Spinal cord (tissue), 10 donors: ENCODE results near the gene ZNF532. TPM values are rescaled to one million over a fixed set of nuclear protein-coding genes. Genes with fewer than 3 reads are reported as not detected.
A peak's percentile ranks its signal among the peaks of the same experiment; 100 is the strongest.

Experiments
- DNase-seq, 6 donors: peaks; one replicate each; pipeline versions ENCODE4 v3.0.0 to v3.0.0-alpha.2; 2013 to 2015; ENCODE audit warnings: low spot score in 6 of 6, low read depth in 4 of 6
- H3K27ac ChIP-seq: one replicate; pipeline ENCODE4 v1.5.1; 2013; ENCODE audit warnings: low read depth, low read length, control low read depth
- H3K27me3 ChIP-seq: one replicate; pipeline ENCODE4 v1.6.1; 2013; ENCODE audit warnings: low read length; ENCODE audit not compliant: control insufficient read depth, insufficient read depth
- H3K36me3 ChIP-seq: one replicate; pipeline ENCODE4 v1.6.1; 2013; ENCODE audit warnings: low read length; ENCODE audit not compliant: control insufficient read depth, insufficient read depth
- H3K4me1 ChIP-seq: one replicate; pipeline ENCODE4 v1.6.1; 2013; ENCODE audit warnings: low read length; ENCODE audit not compliant: control insufficient read depth, insufficient read depth
- H3K4me3 ChIP-seq: one replicate; pipeline ENCODE4 v1.5.1; 2013; ENCODE audit warnings: low read depth, low read length, control low read depth
- H3K9me3 ChIP-seq: one replicate; pipeline ENCODE4 v1.6.1; 2013; ENCODE audit warnings: low read length; ENCODE audit not compliant: control insufficient read depth, insufficient read depth
- WGBS: methylation state at CpG from one replicate; pipeline ENCODE4 v1.1.5; 2013; ENCODE audit warnings: missing lambda C conversion rate; ENCODE audit not compliant: insufficient coverage; 5-methylcytosine and 5-hydroxymethylcytosine counted together
- polyA plus RNA-seq, 2 donors: library from polyadenylated mRNA; unstranded; fragments of 120-200 nt; gene quantifications; one replicate each; pipeline ENCODE4 v1.2.1, GENCODE V29; 2013; ENCODE audit not compliant: insufficient read length in 2 of 2
- total RNA-seq, 2 donors: library from RNA; depleted of rRNA in 1 of 2; stranded (reverse); fragments of 120-200 nt in 1 of 2; fragments of >200 nt in 1 of 2; gene quantifications; one replicate each; pipeline versions ENCODE4 v1.2.3 to v1.2.4, GENCODE V29; 2013 to 2014
- donor health status: healthy.

Gene ZNF532
- total and polyA plus RNA-seq, 4 donors: 106 to 147 (median 122) TPM

GRCh38 chr18:58977223-58977622, 112.5 kb downstream of the ZNF532 start:
- Histone ChIP-seq H3K27ac (peak overlapping the region; percentile 19), H3K4me3 (no peak overlapping the region), H3K9me3 (no peaks in the 10 kb centered on the region), H3K36me3 (peaks cover 30% of the 10 kb centered on the region), H3K4me1 (peaks cover 8% of the 10 kb centered on the region), H3K27me3 (no peaks in the 10 kb centered on the region)
- DNase-seq: no peak
- WGBS: 80% methylated on average over 8 of the region's 10 CpGs

- no peaks in the 10 kb centered on the region for H3K9me3 ChIP-seq
- WGBS: no CpG with 5 or more reads among the region's 4 CpGs
- H3K36me3 ChIP-seq: peaks cover 36% of the 10 kb centered on the region
Observed at GRCh38 chr18:58977801-58978200, 113.1 kb downstream of the ZNF532 start.

GRCh38 chr18:58978916-58979315, 114.2 kb downstream of the ZNF532 start:
- Histone ChIP-seq H3K27ac (no peak overlapping the region), H3K4me3 (no peak overlapping the region), H3K9me3 (no peaks in the 10 kb centered on the region), H3K4me1 (peaks cover 12% of the 10 kb centered on the region), H3K27me3 (no peaks in the 10 kb centered on the region), H3K36me3 (peaks cover 46% of the 10 kb centered on the region)
- WGBS: 86% methylated on average over 4 of the region's 8 CpGs
- no peak for DNase-seq

More at GRCh38 chr18:58977801-58978200, 113.1 kb downstream of the ZNF532 start:
- DNase-seq: no peak
- no peak overlapping the region for H3K4me3 ChIP-seq
- H3K27ac ChIP-seq: no peak overlapping the region
- H3K27me3 ChIP-seq: no peaks in the 10 kb centered on the region
- peaks cover 8% of the 10 kb centered on the region for H3K4me1 ChIP-seq

GRCh38 chr18:58979615-58980014, 114.9 kb downstream of the ZNF532 start:
- WGBS: 87% methylated on average over 6 of the region's 6 CpGs
- no peaks in the 10 kb centered on the region for H3K9me3 ChIP-seq
- H3K27me3 ChIP-seq: no peaks in the 10 kb centered on the region
- DNase-seq: no peak
- no peak overlapping the region for H3K4me3 ChIP-seq
- peaks cover 44% of the 10 kb centered on the region for H3K36me3 ChIP-seq
- H3K27ac ChIP-seq: peak overlapping the region; percentile 3
- peaks cover 12% of the 10 kb centered on the region for H3K4me1 ChIP-seq

- no peak overlapping the region for H3K4me3 ChIP-seq
- H3K27me3 ChIP-seq: no peaks in the 10 kb centered on the region
- no peak overlapping the region for H3K27ac ChIP-seq
- peaks cover 38% of the 10 kb centered on the region for H3K36me3 ChIP-seq
- 71% methylated on average over 3 of the region's 4 CpGs for WGBS
- H3K4me1 ChIP-seq: peaks cover 9% of the 10 kb centered on the region
- H3K9me3 ChIP-seq: no peaks in the 10 kb centered on the region
- DNase-seq: no peak
Observed at GRCh38 chr18:58980991-58981390, 116.3 kb downstream of the ZNF532 start.

- Histone ChIP-seq H3K36me3 (peaks cover 32% of the 10 kb centered on the region), H3K27ac (no peak overlapping the region), H3K4me3 (no peak overlapping the region), H3K27me3 (no peaks in the 10 kb centered on the region), H3K9me3 (no peaks in the 10 kb centered on the region), H3K4me1 (peaks cover 4% of the 10 kb centered on the region)
- no peak for DNase-seq
- WGBS: 85% methylated on average over 7 of the region's 17 CpGs
Observed at GRCh38 chr18:58983260-58984155, 118.8 kb downstream of the ZNF532 start.

GRCh38 chr18:58988600-58988999, 123.9 kb downstream of the ZNF532 start:
- Histone ChIP-seq H3K27me3 (no peaks in the 10 kb centered on the region), H3K4me3 (no peak overlapping the region), H3K36me3 (peaks cover 2% of the 10 kb centered on the region), H3K4me1 (peaks cover under 1% of the 10 kb centered on the region), H3K9me3 (no peaks in the 10 kb centered on the region), H3K27ac (no peak overlapping the region)
- no peak for DNase-seq
- 75% methylated on average over 1 of the region's 2 CpGs for WGBS

- Histone ChIP-seq H3K9me3 (no peaks in the 10 kb centered on the region), H3K4me3 (no peak overlapping the region), H3K36me3 (no peaks in the 10 kb centered on the region), H3K4me1 (no peaks in the 10 kb centered on the region), H3K27me3 (no peaks in the 10 kb centered on the region), H3K27ac (no peak overlapping the region)
- 40% methylated on average over 1 of the region's 2 CpGs for WGBS
- no peak for DNase-seq
Observed at GRCh38 chr18:58989184-58989759, 124.6 kb downstream of the ZNF532 start.

- H3K4me1 ChIP-seq: peaks cover 1% of the 10 kb centered on the region
- H3K27me3 ChIP-seq: no peaks in the 10 kb centered on the region
- H3K4me3 ChIP-seq: no peak overlapping the region
- WGBS: 71% methylated on average over 3 of the region's 6 CpGs
- H3K9me3 ChIP-seq: no peaks in the 10 kb centered on the region
- H3K27ac ChIP-seq: no peak overlapping the region
- no peak for DNase-seq
- no peaks in the 10 kb centered on the region for H3K36me3 ChIP-seq
Observed at GRCh38 chr18:58990720-58991119, 126.0 kb downstream of the ZNF532 start.
